ENCODE data around the gene IRGQ.

IRGQ gene

GRCh38 chr19:43538922-43539321, 57.0 kb downstream of the IRGQ start:
- Mint-ChIP-seq H3K9me3 (peaks cover 11% of the 10 kb centered on the region), H3K27ac (ENCODE audit: low read depth) (no peak overlapping the region), H3K4me3 (no peak overlapping the region), H3K4me1 (peaks cover 9% of the 10 kb centered on the region), H3K36me3 (ENCODE audit: insufficient read depth) (peaks cover 16% of the 10 kb centered on the region), H3K27me3 (no peaks in the 10 kb centered on the region)
- DNase-seq (ENCODE audit: low spot score in 2 of 2), result no peak
- ATAC-seq (replicated peaks; ENCODE audit: extremely low read depth, poor library complexity, severe bottlenecking), result no peak

- Mint-ChIP-seq H3K27me3 (no peaks in the 10 kb centered on the region), H3K4me1 (peaks cover 23% of the 10 kb centered on the region), H3K9me3 (peaks cover 11% of the 10 kb centered on the region), H3K27ac (ENCODE audit: low read depth) (peak overlapping the region; percentile 82), H3K4me3 (peak overlapping the region; percentile 25), H3K36me3 (ENCODE audit: insufficient read depth) (peaks cover 11% of the 10 kb centered on the region)
- ATAC-seq (replicated peaks; ENCODE audit: extremely low read depth, poor library complexity, severe bottlenecking) (no peak), DNase-seq (ENCODE audit: low spot score in 2 of 2) (no peak)
Measured at GRCh38 chr19:43534816-43535761, 60.8 kb downstream of the IRGQ start.

All from central memory CD8-positive, alpha-beta T cell (primary cell).